K562 (cell line): ENCODE results near the gene BACH1. TPM values are rescaled to one million over a fixed set of nuclear protein-coding genes. Genes with fewer than 3 reads are reported as not detected.

ENCODE experiments used
- ATAC-seq: fragments of 200-7000 bp; cut with Tn5 transposase; 3 replicates; pipeline ENCODE4 v1.9.1; 2020; ENCODE audit warnings: moderate library complexity
- BruUV-seq: library from RNA; stranded (reverse); fragments of 400-500 nt; replicated peaks from 2 replicates; lab custom pipeline; 2021; lab: Mats Ljungman, UMichigan
- CTCF ChIA-PET: fragments of 300-600 bp; formaldehyde crosslinking; extraction: SDS; loops from one replicate; lab custom pipeline; 2021; ENCODE audit warnings: low intra/inter-chr PET ratio; lab: Yijun Ruan, JAX
- POLR2A ChIA-PET: fragments of 300-600, 350-650 bp; sonication (Branson Sonifier 250); formaldehyde crosslinking; extraction: SDS; loops from one replicate; lab custom pipeline; 2021; ENCODE audit warnings: antibody characterized with exemption, inconsistent platforms; lab: Yijun Ruan, JAX
- DNase-seq, 4 experiments: peaks; one replicate each; pipeline versions ENCODE4 v3.0.0 to v3.0.0-alpha.2; 2011 to 2018; ENCODE audit warnings: low spot score in 3 of 4, mixed read lengths in 3 of 4; ENCODE audit errors: extremely low read depth in 1 of 4
- FAIRE-seq: peaks from 2 replicates; lab custom pipeline; 2011; peaks lifted over from hg19 to GRCh38; lab: Jason Lieb, UNC
- H2AFZ ChIP-seq: 2 replicates; pipeline ENCODE4 v1.6.0; 2011; ENCODE audit warnings: low read depth, low read length, control low read depth, inconsistent platforms
- H3K27ac ChIP-seq: fragments of 200-600 bp; 3 replicates; pipeline ENCODE4 v1.8.0; 2011; ENCODE audit warnings: low read depth, mild to moderate bottlenecking, control low read depth, inconsistent platforms, low read length, moderate library complexity, mixed read lengths; ENCODE audit errors: extremely low read depth
- H3K27me3 ChIP-seq, 2 experiments: fragments of 300-600 bp in 1 of 2; 2 replicates in 1 of 2; 3 replicates in 1 of 2; pipeline versions ENCODE4 v1.6.0 to v1.8.0; 2011; ENCODE audit warnings: inconsistent platforms in 2 of 2, low read length in 2 of 2, mild to moderate bottlenecking in 1 of 2, mixed read lengths in 1 of 2, moderate library complexity in 1 of 2; ENCODE audit not compliant: control insufficient read depth in 2 of 2, insufficient read depth in 2 of 2
- H3K36me3 ChIP-seq: fragments of 300-600 bp; 3 replicates; pipeline ENCODE4 v1.8.0; 2011; ENCODE audit warnings: mild to moderate bottlenecking, low read length, inconsistent platforms; ENCODE audit not compliant: control insufficient read depth, insufficient read depth
- H3K4me1 ChIP-seq, 2 experiments: fragments of 200-600 bp in 1 of 2; replicated peaks in 1 of 2; 2 replicates in 1 of 2; 3 replicates in 1 of 2; pipeline versions ENCODE4 v1.5.1 to v1.8.0; 2011; ENCODE audit warnings: inconsistent platforms in 2 of 2, low read length in 2 of 2, mild to moderate bottlenecking in 1 of 2, mixed read lengths in 1 of 2, moderate library complexity in 1 of 2; ENCODE audit not compliant: control insufficient read depth in 2 of 2, insufficient read depth in 2 of 2
- H3K4me2 ChIP-seq: 2 replicates; pipeline ENCODE4 v1.6.1; 2011; ENCODE audit warnings: low read length, control low read depth, inconsistent platforms, mixed read lengths; ENCODE audit not compliant: insufficient read depth
- H3K4me3 ChIP-seq: fragments of 200-600 bp; sonication (generic), shearing (Covaris generic); 2 replicates; pipeline ENCODE4 v1.5.1; 2016; ENCODE audit warnings: control low read depth, inconsistent platforms
- H3K79me2 ChIP-seq: fragments of 200-600 bp; 3 replicates; pipeline ENCODE4 v1.8.0; 2011; ENCODE audit warnings: low read length, inconsistent platforms; ENCODE audit not compliant: control insufficient read depth, insufficient read depth
- H3K9ac ChIP-seq, 2 experiments: 2 replicates each; pipeline versions ENCODE4 v1.6.0 to v1.6.1; 2011; ENCODE audit warnings: low read depth in 2 of 2, low read length in 2 of 2, control low read depth in 1 of 2, inconsistent platforms in 1 of 2, mild to moderate bottlenecking in 1 of 2, mixed read lengths in 1 of 2; ENCODE audit not compliant: insufficient read depth in 1 of 2
- H3K9me1 ChIP-seq: one replicate; pipeline ENCODE4 v1.6.0; 2011; ENCODE audit warnings: inconsistent platforms, mild to moderate bottlenecking, low read length, moderate library complexity; ENCODE audit not compliant: control insufficient read depth, insufficient read depth
- H3K9me3 ChIP-seq: replicated peaks from 2 replicates; pipeline ENCODE4 v1.5.1; 2011; ENCODE audit warnings: low read depth, low read length, inconsistent platforms; ENCODE audit not compliant: control insufficient read depth, insufficient read depth
- H4K20me1 ChIP-seq: replicated peaks from 2 replicates; pipeline ENCODE4 v1.6.1; 2011; ENCODE audit warnings: low read length, inconsistent platforms, mixed read lengths; ENCODE audit not compliant: control insufficient read depth, insufficient read depth
- CEBPG ChIP-seq, 3 experiments: fragments of 200-800 bp in 1 of 3; sonication (Bioruptor generic) in 1 of 3; sonication (generic) in 1 of 3; formaldehyde crosslinking in 1 of 3; IDR thresholded peaks in 2 of 3; conservative IDR thresholded peaks in 1 of 3; 2 replicates each; pipeline versions ENCODE4 v1.6.1 to v1.8.0; 2016 to 2022; ENCODE audit warnings: missing compliant biosample characterization in 2 of 3, missing genetic modification characterization in 2 of 3, mild to moderate bottlenecking in 1 of 3, missing genetic modification reagents in 1 of 3
- FOXP1 ChIP-seq: sonication (generic); formaldehyde crosslinking; IDR thresholded peaks from 2 replicates; pipeline ENCODE4 v1.8.0; 2022; ENCODE audit warnings: mild to moderate bottlenecking, missing genetic modification reagents
- HCFC1 ChIP-seq: IDR thresholded peaks from 2 replicates; pipeline ENCODE4 v1.6.1; 2012; ENCODE audit warnings: low read depth, low read length, improper control_type of control experiment
- HDAC8 ChIP-seq: fragments of 450-650 bp; IDR thresholded peaks from 2 replicates; pipeline ENCODE4 v1.6.1; 2016; ENCODE audit warnings: mild to moderate bottlenecking, missing genetic modification characterization, moderate library complexity, missing compliant biosample characterization
- HNRNPUL1 ChIP-seq: fragments of 200-400 bp; formaldehyde crosslinking; IDR thresholded peaks from 2 replicates; pipeline ENCODE4 v1.6.1; 2017; ENCODE audit warnings: low read length
- KLF13 ChIP-seq: fragments of 450-650 bp; IDR thresholded peaks from 2 replicates; pipeline ENCODE4 v1.6.1; 2016; ENCODE audit warnings: missing genetic modification characterization, low read depth, mild to moderate bottlenecking, missing compliant biosample characterization, moderate library complexity, borderline replicate concordance
- NEUROD1 ChIP-seq: fragments of 150-350 bp; IDR thresholded peaks from 2 replicates; pipeline ENCODE4 v1.6.1; 2014; ENCODE audit warnings: borderline replicate concordance, low read length, low read depth; ENCODE audit not compliant: partially characterized antibody
- NFIX ChIP-seq: fragments of 250-450 bp; sonication (Bioruptor Pico); IDR thresholded peaks from 2 replicates; pipeline ENCODE4 v1.4.0; 2020; ENCODE audit warnings: low read depth, mild to moderate bottlenecking, moderate library complexity
- RAD21 ChIP-seq, 2 experiments: fragments of 250-450 bp in 1 of 2; fragments of 450-650 bp in 1 of 2; sonication (Bioruptor Pico) in 1 of 2; formaldehyde crosslinking in 1 of 2; IDR thresholded peaks in 1 of 2; conservative IDR thresholded peaks in 1 of 2; 2 replicates each; pipeline versions ENCODE4 v1.4.0 to v1.8.0; 2020 to 2022; ENCODE audit warnings: mild to moderate bottlenecking in 2 of 2, moderate library complexity in 1 of 2
- SMAD4 ChIP-seq: fragments of 250-450 bp; sonication (Bioruptor Pico); conservative IDR thresholded peaks from 2 replicates; pipeline ENCODE4 v1.8.0; 2021; ENCODE audit warnings: inconsistent platforms, mild to moderate bottlenecking, moderate library complexity
- TAF15 ChIP-seq: fragments of 200-400 bp; formaldehyde crosslinking; IDR thresholded peaks from 2 replicates; pipeline ENCODE4 v1.6.1; 2017; ENCODE audit warnings: mild to moderate bottlenecking, low read depth, low read length, moderate library complexity
- TAF7 ChIP-seq: fragments of 450-650 bp; IDR thresholded peaks from 2 replicates; pipeline ENCODE4 v1.6.1; 2016; ENCODE audit warnings: missing genetic modification characterization, missing compliant biosample characterization
- XRCC4 ChIP-seq: IDR thresholded peaks from one replicate; pipeline ENCODE4 v1.6.1; 2011; ENCODE audit not compliant: insufficient read depth, insufficient read length; ENCODE audit errors: extremely low read depth
- ZEB2 ChIP-seq: fragments of 450-650 bp; IDR thresholded peaks from 2 replicates; pipeline ENCODE4 v1.6.1; 2016
- ZNF316 ChIP-seq: fragments of 450-650 bp; IDR thresholded peaks from 2 replicates; pipeline ENCODE4 v1.6.1; 2016
- ZNF41 ChIP-seq: fragments of 250-450 bp; sonication (Bioruptor Pico); conservative IDR thresholded peaks from 2 replicates; pipeline ENCODE4 v1.4.0; 2020; ENCODE audit warnings: mild to moderate bottlenecking
- ZNF644 ChIP-seq: fragments of 200-800 bp; sonication (Bioruptor generic); IDR thresholded peaks from 2 replicates; pipeline ENCODE4 v1.6.1; 2016; ENCODE audit warnings: low read depth, missing genetic modification characterization, missing compliant biosample characterization
- ZNF77 ChIP-seq: fragments of 250-450 bp; sonication (Bioruptor Pico); IDR thresholded peaks from 2 replicates; pipeline ENCODE4 v1.5.0; 2020
- in situ Hi-C: fragments of 300-500 bp; cut with MboI; formaldehyde crosslinking; loops from 4 replicates; pipeline ENCODE4 v1.15.0; 2018; ENCODE audit warnings: inconsistent platforms, mixed read lengths
- intact Hi-C: fragments of 100-400 bp; cut with micrococcal nuclease; formaldehyde crosslinking; loops from 2 replicates; pipeline ENCODE4 v1.14.2; 2022
- polyA plus RNA-seq, 8 experiments: library from polyadenylated mRNA; depleted of rRNA in 4 of 8; stranded (reverse) in 5 of 8; unstranded in 3 of 8; fragments of >200 nt; fragmentation: Nextera tagmentation in 2 of 8; fragmentation: Illumina TruSeq in 1 of 8; extraction: Ambion mirVana in 2 of 8; extraction: Trizol in 1 of 8; gene quantifications; 2 replicates each; pipeline versions ENCODE4 v1.2.1 to v1.2.3, GENCODE V29; 2011 to 2014; ENCODE audit warnings: inconsistent platforms in 1 of 8, missing spikeins in 1 of 8
- total RNA-seq, 7 experiments: library from RNA; depleted of rRNA in 6 of 7; stranded (reverse); fragments of >200 nt in 6 of 7; fragmentation: Illumina TruSeq in 2 of 7; extraction: Trizol in 2 of 7; gene quantifications; 2 replicates each; pipeline versions ENCODE4 v1.2.1 to v1.2.3, GENCODE V29; 2011 to 2021; ENCODE audit warnings: low replicate concordance in 1 of 7
- TF ChIP-seq, protein P1 (sequence below): fragments of 450-650 bp; IDR thresholded peaks from 2 replicates; pipeline ENCODE4 v1.6.1; 2016; ENCODE audit warnings: borderline replicate concordance
- TF ChIP-seq, protein P2 (sequence below): sonication (generic); formaldehyde crosslinking; IDR thresholded peaks from 2 replicates; pipeline ENCODE4 v1.9.0; 2022; ENCODE audit warnings: mild to moderate bottlenecking, missing genetic modification reagents

Gene BACH1
- total and polyA plus RNA-seq, 9 of the 15 experiments (the other 6 are each of a cell fraction or from before 2014, with no cell fraction given) = 10.6 to 58.5 (median 28.6) TPM

DNA sequence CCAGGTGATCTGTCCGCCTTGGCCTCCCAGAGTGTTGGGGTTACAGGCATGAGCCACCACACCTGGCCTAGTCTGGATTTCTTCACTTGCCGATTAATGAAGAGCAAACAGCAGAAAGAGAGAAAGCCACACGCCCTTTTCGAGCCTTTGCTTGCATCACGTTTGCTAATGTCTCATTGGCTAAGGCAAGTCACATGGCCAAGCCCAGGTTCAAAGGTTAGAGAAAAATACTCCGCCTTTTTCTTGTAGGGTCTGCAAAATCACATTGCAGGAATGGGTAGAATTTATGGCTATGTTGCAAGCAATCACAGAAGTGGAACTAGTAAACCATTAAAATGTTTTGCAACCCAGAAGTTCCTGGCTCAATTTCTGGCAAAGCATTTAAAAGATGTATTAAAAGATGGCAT lies 26.8 kb upstream of the BACH1 start (continued):
- TF ChIP-seq ZNF644 (tag) (no peak), FOXP1 (CRISPR knock-in tag) (no peak), CEBPG (CRISPR knock-in tag; IDR thresholded peaks at IDR 0.05) (0 out of 2 replicates have a peak, but pooled peaks have one; percentile 15), CEBPG (tag; conservative IDR thresholded peaks at IDR 0.05 in 1 of 2, IDR thresholded peaks at IDR 0.05 in 1 of 2) (no peak)
- TF ChIP-seq, protein P1, sequence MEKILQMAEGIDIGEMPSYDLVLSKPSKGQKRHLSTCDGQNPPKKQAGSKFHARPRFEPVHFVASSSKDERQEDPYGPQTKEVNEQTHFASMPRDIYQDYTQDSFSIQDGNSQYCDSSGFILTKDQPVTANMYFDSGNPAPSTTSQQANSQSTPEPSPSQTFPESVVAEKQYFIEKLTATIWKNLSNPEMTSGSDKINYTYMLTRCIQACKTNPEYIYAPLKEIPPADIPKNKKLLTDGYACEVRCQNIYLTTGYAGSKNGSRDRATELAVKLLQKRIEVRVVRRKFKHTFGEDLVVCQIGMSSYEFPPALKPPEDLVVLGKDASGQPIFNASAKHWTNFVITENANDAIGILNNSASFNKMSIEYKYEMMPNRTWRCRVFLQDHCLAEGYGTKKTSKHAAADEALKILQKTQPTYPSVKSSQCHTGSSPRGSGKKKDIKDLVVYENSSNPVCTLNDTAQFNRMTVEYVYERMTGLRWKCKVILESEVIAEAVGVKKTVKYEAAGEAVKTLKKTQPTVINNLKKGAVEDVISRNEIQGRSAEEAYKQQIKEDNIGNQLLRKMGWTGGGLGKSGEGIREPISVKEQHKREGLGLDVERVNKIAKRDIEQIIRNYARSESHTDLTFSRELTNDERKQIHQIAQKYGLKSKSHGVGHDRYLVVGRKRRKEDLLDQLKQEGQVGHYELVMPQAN = no peak
- TF ChIP-seq, protein P2, sequence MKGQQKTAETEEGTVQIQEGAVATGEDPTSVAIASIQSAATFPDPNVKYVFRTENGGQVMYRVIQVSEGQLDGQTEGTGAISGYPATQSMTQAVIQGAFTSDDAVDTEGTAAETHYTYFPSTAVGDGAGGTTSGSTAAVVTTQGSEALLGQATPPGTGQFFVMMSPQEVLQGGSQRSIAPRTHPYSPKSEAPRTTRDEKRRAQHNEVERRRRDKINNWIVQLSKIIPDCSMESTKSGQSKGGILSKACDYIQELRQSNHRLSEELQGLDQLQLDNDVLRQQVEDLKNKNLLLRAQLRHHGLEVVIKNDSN (CRISPR knock-in tag) = peak; percentile 90
- TF ChIP-seq, all 486 proteins: peak for 10

DNA sequence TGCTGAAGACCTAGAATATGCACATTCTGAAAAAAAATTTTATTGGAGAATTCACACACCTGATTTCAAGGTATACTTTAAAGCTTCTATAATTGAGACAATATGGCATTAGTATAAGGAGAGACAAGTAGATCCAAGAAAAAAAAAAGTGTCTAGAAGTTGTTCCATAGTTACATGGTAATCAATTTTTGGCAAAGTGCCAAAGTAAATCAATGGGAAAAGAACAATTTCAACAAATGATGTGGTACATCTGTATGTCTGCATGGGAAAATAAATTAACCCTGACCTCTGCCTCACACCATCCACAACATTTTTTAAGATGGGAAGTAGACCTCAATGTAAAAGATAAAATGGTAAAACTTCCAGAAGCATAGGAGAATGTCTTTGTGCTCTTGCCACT lies 21.3 kb upstream of the BACH1 start:
- Histone ChIP-seq H3K36me3 (no peaks in the 10 kb centered on the region), H3K9ac (no peak overlapping the region), H3K4me1 (no peaks in the 10 kb centered on the region), H3K9me1 (no peaks in the 10 kb centered on the region), H3K9me3 (no peaks in the 10 kb centered on the region), H3K4me2 (no peak overlapping the region), H3K27ac (no peak overlapping the region), H3K27me3 (no peaks in the 10 kb centered on the region; a peak in 1 of 5 replicates), H3K4me3 (no peak overlapping the region), H3K79me2 (no peaks in the 10 kb centered on the region), H4K20me1 (no peaks in the 10 kb centered on the region), H2AFZ (no peak overlapping the region)
- FAIRE-seq (no peak), ATAC-seq (no peak), DNase-seq (no peak)
- ChIA-PET CTCF (no interaction called here), POLR2A (interaction anchor here (1.5 kb wide), 1 partner anchor 12 kb away, joined by 5 read pairs; no protein-coding TSS in a partner anchor)
- in situ Hi-C loops (no loop called here), intact Hi-C loops (no loop called here)
- no TSS peak for BruUV-seq
- no peak for TF ChIP-seq XRCC4
- no peak for TF ChIP-seq NEUROD1
- peak in 1 of 2 experiments; percentile 25; a peak in 1 of 4 replicates for TF ChIP-seq RAD21 (CRISPR knock-in tag; conservative IDR thresholded peaks at IDR 0.05 in 1 of 2, IDR thresholded peaks at IDR 0.05 in 1 of 2)
- no peak for TF ChIP-seq ZEB2
- TF ChIP-seq TAF15 = no peak
- TF ChIP-seq ZNF77 (CRISPR knock-in tag) = no peak
- no peak for TF ChIP-seq SMAD4
- no peak for TF ChIP-seq ZNF41 (CRISPR knock-in tag)
- peak; percentile 99 for TF ChIP-seq NFIX (CRISPR knock-in tag)
- no peak for TF ChIP-seq TAF7 (tag)
- no peak for TF ChIP-seq HDAC8
- TF ChIP-seq HCFC1 = no peak
- no peak for TF ChIP-seq HNRNPUL1
- no peak for TF ChIP-seq ZNF316
- TF ChIP-seq KLF13 (tag) = no peak
